ENCODE data around the gene CD82. TPM values are rescaled to one million over a fixed set of nuclear protein-coding genes. Genes with fewer than 3 reads are reported as not detected.

The CD82 gene
- total and polyA plus RNA-seq, 2 of the 13 experiments (the other 11 are each of a cell fraction or from before 2014, with no cell fraction given) = 0.05 TPM; not detected in 1

- WGBS (ENCODE audit: low lambda C conversion rate) = 41% methylated on average over 6 of the region's 18 CpGs
- ChIA-PET CTCF (ENCODE audit: low intra/inter-chr PET ratio, low total read pairs) (interaction anchor here (3.2 kb wide), 1 partner anchor 61 kb away, joined by 44 read pairs; no protein-coding TSS in a partner anchor), POLR2A (no interaction called here)
- H3K4me3 ChIP-seq (replicated peaks in 1 of 3; ENCODE audit: insufficient read depth in 1 of 3, low read depth in 2 of 3, low read length in 3 of 3) = no peak overlapping the region
- ATAC-seq (no peak), DNase-seq (ENCODE audit: low spot score) (no peak), FAIRE-seq (no peak)
- no peak overlapping the region for H3K9ac ChIP-seq (ENCODE audit: insufficient read depth, low read depth, low read length)
- H3K79me2 ChIP-seq (ENCODE audit: insufficient read depth, low read length) = no peaks in the 10 kb centered on the region
- in situ Hi-C loops (cut with HindIII; ENCODE audit: extremely low pct_ligation_motif_present, low pct_unique_long_range_greater_than_20kb) (loop anchor here (10.0 kb wide), 1 partner anchor 53 kb away; the partner anchor contains the start of gene CD82), intact Hi-C loops (cut with micrococcal nuclease; ENCODE audit: unreplicated experiment) (loop anchor here (1.0 kb wide), 1 partner anchor 61 kb away; no protein-coding TSS in a partner anchor)
- H3K27ac ChIP-seq (ENCODE audit: extremely low read length, insufficient read depth, low read length) = no peak overlapping the region
- H3K27me3 ChIP-seq (ENCODE audit: control insufficient read depth in 1 of 2, insufficient read depth in 2 of 2, low read length in 2 of 2) = no peaks in the 10 kb centered on the region; a peak in 1 of 5 replicates
- H3K4me2 ChIP-seq (ENCODE audit: low read depth, low read length) = no peak overlapping the region
- BruUV-seq (replicated peaks) = no TSS peak
- TF ChIP-seq ZNF713 (CRISPR knock-in tag; IDR thresholded peaks at IDR 0.05) (no peak), ZNF296 (CRISPR knock-in tag; conservative IDR thresholded peaks at IDR 0.05) (no peak), TERF1 (CRISPR knock-in tag; IDR thresholded peaks at IDR 0.05) (no peak), NFKB2 (CRISPR knock-in tag; IDR thresholded peaks at IDR 0.05; ENCODE audit: borderline replicate concordance) (no peak), THYN1 (CRISPR knock-in tag; IDR thresholded peaks at IDR 0.05; ENCODE audit: borderline replicate concordance, low read depth) (no peak), ZNF367 (CRISPR knock-in tag; IDR thresholded peaks at IDR 0.05; ENCODE audit: borderline replicate concordance) (no peak), ZSCAN20 (CRISPR knock-in tag; IDR thresholded peaks at IDR 0.05; ENCODE audit: borderline replicate concordance) (no peak), PHF5A (CRISPR knock-in tag; IDR thresholded peaks at IDR 0.05; ENCODE audit: low read depth, unreplicated experiment) (no peak)
- no peaks in the 10 kb centered on the region for H4K20me1 ChIP-seq (ENCODE audit: insufficient read depth, low read length)
- no peak overlapping the region for H2AFZ ChIP-seq (ENCODE audit: low read length)
- H3K9me3 ChIP-seq (ENCODE audit: low read length) = no peaks in the 10 kb centered on the region
- no peaks in the 10 kb centered on the region for H3K36me3 ChIP-seq (replicated peaks in 1 of 2; ENCODE audit: control insufficient read depth in 1 of 2, insufficient read depth in 2 of 2, low read length in 2 of 2)
- no peaks in the 10 kb centered on the region for H3K4me1 ChIP-seq (ENCODE audit: insufficient read depth, low read length)
Observed at GRCh38 chr11:44617671-44618461, 52.4 kb downstream of the CD82 start.
